ENCODE results near the gene IRAK1BP1. TPM values are rescaled to one million over a fixed set of nuclear protein-coding genes. Genes with fewer than 3 reads are reported as not detected.

The IRAK1BP1 gene
- total RNA-seq, 1 experiment from 2014 or later = 2.2 TPM

DNA sequence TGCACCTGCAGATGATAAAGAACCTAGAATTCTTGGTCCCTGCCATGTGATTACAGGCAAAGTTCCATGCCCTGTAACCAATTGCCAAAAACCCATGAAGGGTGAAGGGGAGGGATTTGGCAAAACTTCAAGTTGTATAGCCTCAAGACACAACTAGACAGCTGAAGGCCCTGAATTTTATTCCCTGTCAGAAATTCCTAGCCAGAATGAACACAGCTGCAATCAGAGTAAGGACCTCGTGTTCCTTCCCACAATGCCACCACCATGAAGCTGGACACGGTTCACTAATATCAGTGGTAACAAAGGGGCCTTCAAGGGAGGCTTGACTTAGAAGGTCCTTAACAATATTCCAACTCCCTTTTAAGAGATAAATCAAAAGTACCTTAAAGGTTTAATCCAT, 22.5 kb upstream of the IRAK1BP1 start:
- intact Hi-C loops (cut with micrococcal nuclease; ENCODE audit: unreplicated experiment) (no loop called here), in situ Hi-C loops (cut with HindIII; ENCODE audit: low pct_unique_long_range_greater_than_20kb, low sequenced_read_pairs) (no loop called here)
- TF ChIP-seq, protein P1, sequence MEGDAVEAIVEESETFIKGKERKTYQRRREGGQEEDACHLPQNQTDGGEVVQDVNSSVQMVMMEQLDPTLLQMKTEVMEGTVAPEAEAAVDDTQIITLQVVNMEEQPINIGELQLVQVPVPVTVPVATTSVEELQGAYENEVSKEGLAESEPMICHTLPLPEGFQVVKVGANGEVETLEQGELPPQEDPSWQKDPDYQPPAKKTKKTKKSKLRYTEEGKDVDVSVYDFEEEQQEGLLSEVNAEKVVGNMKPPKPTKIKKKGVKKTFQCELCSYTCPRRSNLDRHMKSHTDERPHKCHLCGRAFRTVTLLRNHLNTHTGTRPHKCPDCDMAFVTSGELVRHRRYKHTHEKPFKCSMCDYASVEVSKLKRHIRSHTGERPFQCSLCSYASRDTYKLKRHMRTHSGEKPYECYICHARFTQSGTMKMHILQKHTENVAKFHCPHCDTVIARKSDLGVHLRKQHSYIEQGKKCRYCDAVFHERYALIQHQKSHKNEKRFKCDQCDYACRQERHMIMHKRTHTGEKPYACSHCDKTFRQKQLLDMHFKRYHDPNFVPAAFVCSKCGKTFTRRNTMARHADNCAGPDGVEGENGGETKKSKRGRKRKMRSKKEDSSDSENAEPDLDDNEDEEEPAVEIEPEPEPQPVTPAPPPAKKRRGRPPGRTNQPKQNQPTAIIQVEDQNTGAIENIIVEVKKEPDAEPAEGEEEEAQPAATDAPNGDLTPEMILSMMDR (IDR thresholded peaks at IDR 0.05) = no peak
- TF ChIP-seq POLR2AphosphoS5 (IDR thresholded peaks at IDR 0.05; ENCODE audit: low read depth, low read length) = no peak
- no peak for TF ChIP-seq SIN3A (IDR thresholded peaks at IDR 0.05; ENCODE audit: borderline replicate concordance, insufficient read depth, low read depth, low read length)
- no peak for TF ChIP-seq REST (IDR thresholded peaks at IDR 0.05; ENCODE audit: insufficient read depth in 1 of 2, low read depth in 2 of 2, low read length in 1 of 2)
- no peak for TF ChIP-seq TCF7L2 (IDR thresholded peaks at IDR 0.05; ENCODE audit: low read depth, low read length)
- POLR2A ChIA-PET = no interaction called here
- Histone ChIP-seq H3K4me1 (ENCODE audit: control insufficient read depth, insufficient read depth, low read length) (no peaks in the 10 kb centered on the region), H3K27ac (ENCODE audit: low read length) (no peak overlapping the region), H3K4me3 (ENCODE audit: low read depth in 2 of 2, low read length in 2 of 2) (no peak overlapping the region), H3K9me3 (ENCODE audit: control insufficient read depth, insufficient read depth, low read depth, low read length) (no peaks in the 10 kb centered on the region), H3K36me3 (ENCODE audit: control insufficient read depth, insufficient read depth, low read length) (no peaks in the 10 kb centered on the region), H3K27me3 (ENCODE audit: control insufficient read depth, insufficient read depth, low read length) (peaks cover 3% of the 10 kb centered on the region; the same call in 1 of the 2 replicates)
- CTCF ChIA-PET = no interaction called here
- no peak for DNase-seq (ENCODE audit: low read depth, low spot score)
- BruUV-seq (replicated peaks) = no TSS peak
- no peak for ATAC-seq

DNA sequence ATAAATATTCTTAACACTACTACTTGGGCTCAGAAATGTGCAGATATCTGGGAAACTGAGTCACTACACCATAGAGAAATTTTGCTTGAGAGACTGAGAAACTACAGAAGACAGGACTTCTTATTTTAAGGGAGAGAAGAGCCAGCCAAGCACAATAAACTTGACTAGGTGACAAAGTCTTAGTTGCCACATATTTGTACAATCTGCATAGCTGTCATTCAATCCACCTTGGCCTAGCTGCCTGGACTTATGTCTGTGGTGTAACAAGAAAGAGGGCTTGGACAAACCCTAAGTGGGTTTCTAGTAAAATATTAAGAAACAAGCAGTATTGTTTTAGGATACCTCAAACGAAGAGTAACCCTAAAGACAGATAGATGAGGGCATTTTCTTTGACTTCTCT, 21.8 kb upstream of the IRAK1BP1 start:
- H3K4me1 ChIP-seq (ENCODE audit: control insufficient read depth, insufficient read depth, low read length) = no peaks in the 10 kb centered on the region
- no TSS peak for BruUV-seq (replicated peaks)
- ATAC-seq (no peak), DNase-seq (ENCODE audit: low read depth, low spot score) (no peak)
- in situ Hi-C loops (cut with HindIII; ENCODE audit: low pct_unique_long_range_greater_than_20kb, low sequenced_read_pairs) (no loop called here), intact Hi-C loops (cut with micrococcal nuclease; ENCODE audit: unreplicated experiment) (no loop called here)
- no peak overlapping the region for H3K27ac ChIP-seq (ENCODE audit: low read length)
- no peak overlapping the region for H3K4me3 ChIP-seq (ENCODE audit: low read depth in 2 of 2, low read length in 2 of 2)
- ChIA-PET POLR2A (no interaction called here), CTCF (no interaction called here)
- no peaks in the 10 kb centered on the region for H3K36me3 ChIP-seq (ENCODE audit: control insufficient read depth, insufficient read depth, low read length)
- no peaks in the 10 kb centered on the region for H3K9me3 ChIP-seq (ENCODE audit: control insufficient read depth, insufficient read depth, low read depth, low read length)
- H3K27me3 ChIP-seq (ENCODE audit: control insufficient read depth, insufficient read depth, low read length) = peaks cover 3% of the 10 kb centered on the region; the same call in 1 of the 2 replicates
- TF ChIP-seq, protein P1 (IDR thresholded peaks at IDR 0.05) = no peak
- TF ChIP-seq TCF7L2 (IDR thresholded peaks at IDR 0.05; ENCODE audit: low read depth, low read length) = no peak
- TF ChIP-seq REST (IDR thresholded peaks at IDR 0.05; ENCODE audit: insufficient read depth in 1 of 2, low read depth in 2 of 2, low read length in 1 of 2) = no peak
- no peak for TF ChIP-seq POLR2AphosphoS5 (IDR thresholded peaks at IDR 0.05; ENCODE audit: low read depth, low read length)
- TF ChIP-seq SIN3A (IDR thresholded peaks at IDR 0.05; ENCODE audit: borderline replicate concordance, insufficient read depth, low read depth, low read length) = no peak
